Upper lobe of left lung (tissue), 4 donors: ENCODE data around the gene PAPSS1.

Experiments
- EP300 ChIP-seq, 4 donors: sonication (generic); formaldehyde crosslinking; IDR thresholded peaks; one replicate each; pipeline ENCODE4 v1.5.1; 2017; ENCODE audit warnings: antibody characterized with exemption in 4 of 4, control low read depth in 2 of 4
- POLR2A ChIP-seq, 4 donors: fragments of 450-650 bp; IDR thresholded peaks; one replicate each; pipeline ENCODE4 v1.5.1; 2016 to 2017; ENCODE audit warnings: antibody characterized with exemption in 4 of 4, mild to moderate bottlenecking in 2 of 4
- POLR2AphosphoS5 ChIP-seq, 2 donors: sonication (generic); formaldehyde crosslinking; IDR thresholded peaks; one replicate each; pipeline ENCODE4 v1.5.1; 2017; ENCODE audit warnings: antibody characterized with exemption in 2 of 2
- TF ChIP-seq, protein P1 (sequence below), 6 experiments: fragments of 450-650 bp in 4 of 6; fragments of 200-600 bp in 2 of 6; sonication (generic) in 2 of 6; IDR thresholded peaks; one replicate each; pipeline ENCODE4 v1.5.1; 2016 to 2019; ENCODE audit warnings: antibody characterized with exemption in 6 of 6

DNA sequence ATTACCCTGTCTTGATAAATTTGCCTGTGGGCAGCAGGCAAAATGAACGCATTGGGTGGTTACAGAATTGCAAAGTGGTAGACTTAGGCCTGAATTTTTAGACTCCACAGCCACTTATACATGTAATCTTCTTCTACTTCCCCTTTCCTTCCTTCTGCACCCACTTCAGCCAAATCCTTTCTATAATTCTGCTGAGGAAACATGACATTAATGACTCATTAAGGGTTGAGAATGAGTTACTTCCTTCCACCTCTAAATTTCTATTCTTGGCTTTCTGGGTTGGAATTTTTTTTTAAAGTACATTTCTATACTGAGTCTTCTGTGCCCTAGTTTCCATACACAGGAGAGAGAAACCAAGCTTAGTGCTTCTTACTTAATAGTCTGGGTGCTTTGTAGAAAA, 10.1 kb downstream of the PAPSS1 start:
- no peak for TF ChIP-seq POLR2A (IDR thresholded peaks at IDR 0.05)
- TF ChIP-seq, protein P1, sequence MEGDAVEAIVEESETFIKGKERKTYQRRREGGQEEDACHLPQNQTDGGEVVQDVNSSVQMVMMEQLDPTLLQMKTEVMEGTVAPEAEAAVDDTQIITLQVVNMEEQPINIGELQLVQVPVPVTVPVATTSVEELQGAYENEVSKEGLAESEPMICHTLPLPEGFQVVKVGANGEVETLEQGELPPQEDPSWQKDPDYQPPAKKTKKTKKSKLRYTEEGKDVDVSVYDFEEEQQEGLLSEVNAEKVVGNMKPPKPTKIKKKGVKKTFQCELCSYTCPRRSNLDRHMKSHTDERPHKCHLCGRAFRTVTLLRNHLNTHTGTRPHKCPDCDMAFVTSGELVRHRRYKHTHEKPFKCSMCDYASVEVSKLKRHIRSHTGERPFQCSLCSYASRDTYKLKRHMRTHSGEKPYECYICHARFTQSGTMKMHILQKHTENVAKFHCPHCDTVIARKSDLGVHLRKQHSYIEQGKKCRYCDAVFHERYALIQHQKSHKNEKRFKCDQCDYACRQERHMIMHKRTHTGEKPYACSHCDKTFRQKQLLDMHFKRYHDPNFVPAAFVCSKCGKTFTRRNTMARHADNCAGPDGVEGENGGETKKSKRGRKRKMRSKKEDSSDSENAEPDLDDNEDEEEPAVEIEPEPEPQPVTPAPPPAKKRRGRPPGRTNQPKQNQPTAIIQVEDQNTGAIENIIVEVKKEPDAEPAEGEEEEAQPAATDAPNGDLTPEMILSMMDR (IDR thresholded peaks at IDR 0.05), result no peak
- TF ChIP-seq POLR2AphosphoS5 (IDR thresholded peaks at IDR 0.05), result no peak
- TF ChIP-seq EP300 (IDR thresholded peaks at IDR 0.05), result no peak
